H1 (cell line): ENCODE data around the gene COL5A1. TPM values are rescaled to one million over a fixed set of nuclear protein-coding genes. Genes with fewer than 3 reads are reported as not detected.

ENCODE experiments used
- CHD7 ChIP-seq: fragments of 300-600 bp; sonication (generic); IDR thresholded peaks from 2 replicates; pipeline ENCODE4 v1.7.1; 2012; ENCODE audit warnings: low read length, moderate library complexity, mild to moderate bottlenecking, inconsistent platforms; ENCODE audit not compliant: insufficient replicate concordance
- CTBP2 ChIP-seq: IDR thresholded peaks from 2 replicates; pipeline ENCODE4 v1.7.0; 2011; ENCODE audit warnings: borderline replicate concordance, mild to moderate bottlenecking, moderate library complexity, mixed read lengths, low read length; ENCODE audit not compliant: insufficient read depth, insufficient read length
- CTCF ChIP-seq, 3 experiments: IDR thresholded peaks; 1 replicate in 2 of 3; 2 replicates in 1 of 3; pipeline versions ENCODE4 v1.5.1 to v1.6.1; 2011; ENCODE audit warnings: low read length in 3 of 3, mild to moderate bottlenecking in 3 of 3, inconsistent platforms in 2 of 3, low read depth in 1 of 3, moderate library complexity in 1 of 3; ENCODE audit not compliant: insufficient read depth in 1 of 3; ENCODE audit errors: control extremely low read depth in 1 of 3
- HDAC6 ChIP-seq: IDR thresholded peaks from one replicate; pipeline ENCODE4 v1.7.1; 2012; ENCODE audit warnings: low read depth, mild to moderate bottlenecking, inconsistent platforms, low read length, moderate library complexity
- POLR2A ChIP-seq, 2 experiments: IDR thresholded peaks; 1 replicate in 1 of 2; 2 replicates in 1 of 2; pipeline ENCODE4 v1.6.1; 2011; ENCODE audit warnings: low read depth in 2 of 2, low read length in 2 of 2, mild to moderate bottlenecking in 2 of 2; ENCODE audit errors: control extremely low read depth in 1 of 2
- RAD21 ChIP-seq, 2 experiments: IDR thresholded peaks in 1 of 2; conservative IDR thresholded peaks in 1 of 2; 2 replicates each; pipeline ENCODE4 v1.6.1; 2011; ENCODE audit warnings: low read depth in 2 of 2, low read length in 2 of 2, improper control_type of control experiment in 1 of 2, inconsistent platforms in 1 of 2, mild to moderate bottlenecking in 1 of 2, moderate library complexity in 1 of 2
- RBBP5 ChIP-seq: IDR thresholded peaks from 2 replicates; pipeline ENCODE4 v1.7.1; 2012; ENCODE audit warnings: low read depth, mild to moderate bottlenecking, inconsistent platforms, low read length, moderate library complexity, borderline replicate concordance
- TAF7 ChIP-seq: optimal IDR thresholded peaks from 2 replicates; pipeline ENCODE3; 2011; ENCODE audit warnings: low read depth, mild to moderate bottlenecking, inconsistent platforms, low read length, moderate library complexity, borderline replicate concordance
- TCF12 ChIP-seq: IDR thresholded peaks from 2 replicates; pipeline ENCODE4 v1.6.1; 2011; ENCODE audit warnings: low read depth, mild to moderate bottlenecking, low read length
- polyA plus RNA-seq, 7 experiments: library from polyadenylated mRNA; depleted of rRNA in 3 of 7; stranded (reverse) in 5 of 7; unstranded in 2 of 7; fragments of >200 nt in 5 of 7; fragments of 200-250 nt in 2 of 7; gene quantifications; 1 replicate in 5 of 7; 2 replicates in 1 of 7; 4 replicates in 1 of 7; pipeline versions ENCODE4 v1.2.1 to v1.2.3, GENCODE V29; 2011 to 2013; ENCODE audit warnings: missing spikeins in 2 of 7, mixed read lengths in 2 of 7
- total RNA-seq: library from RNA; stranded (reverse); fragmentation: NEBNext Ultra II Directional; extraction: Animal tissue kit (Norgen Biotek cat#: 25700); gene quantifications from 2 replicates; pipeline ENCODE4 v1.2.1, GENCODE V29; 2021

The COL5A1 gene
- total and polyA plus RNA-seq, 2 of the 8 experiments (the other 6 are each of a cell fraction or from before 2014, with no cell fraction given), result 3.8 to 12.0 TPM

- TF ChIP-seq CHD7 (no peak), TAF7 (no peak), CTCF (IDR thresholded peaks at IDR 0.05; ENCODE audit: control extremely low read depth in 1 of 3, insufficient read depth in 1 of 3, low read depth in 1 of 3, low read length in 3 of 3) (no peak), POLR2A (IDR thresholded peaks at IDR 0.05; ENCODE audit: control extremely low read depth in 1 of 2, low read depth in 2 of 2, low read length in 2 of 2) (no peak), TCF12 (no peak), RAD21 (IDR thresholded peaks at IDR 0.05 in 1 of 2, conservative IDR thresholded peaks at IDR 0.05 in 1 of 2; ENCODE audit: low read depth in 2 of 2, low read length in 2 of 2) (no peak), HDAC6 (no peak), RBBP5 (no peak), CTBP2 (no peak)
Observed at GRCh38 chr9:134720796-134721195, 79.2 kb downstream of the COL5A1 start (continued).
